H1 (cell line): ENCODE results near the gene ZDHHC20. TPM values are rescaled to one million over a fixed set of nuclear protein-coding genes. Genes with fewer than 3 reads are reported as not detected.

ENCODE experiments used
- CTCF ChIA-PET: fragments of 300-600 bp; sonication (Branson Sonifier 250); formaldehyde crosslinking; loops from one replicate; lab custom pipeline; 2021; ENCODE audit not compliant: partially characterized antibody; lab: Charles Lee
- POLR2A ChIA-PET: fragments of 300-600 bp; sonication (Branson Sonifier 250); formaldehyde crosslinking; loops from one replicate; lab custom pipeline; 2021; ENCODE audit warnings: inconsistent platforms; ENCODE audit not compliant: partially characterized antibody; lab: Charles Lee
- DNase-seq, 2 experiments: peaks; one replicate each; pipeline versions ENCODE4 v3.0.0 to v3.0.0-alpha.2; 2010 to 2022; ENCODE audit warnings: low spot score in 2 of 2, low read depth in 1 of 2, mixed read lengths in 1 of 2
- FAIRE-seq: peaks from 2 replicates; lab custom pipeline; 2011; peaks lifted over from hg19 to GRCh38; lab: Jason Lieb, UNC
- H2AFZ ChIP-seq: 2 replicates; pipeline ENCODE4 v1.8.1; 2012; ENCODE audit warnings: low read length, inconsistent platforms
- H2AK5ac ChIP-seq: 2 replicates; pipeline ENCODE4 v1.6.1; 2013; ENCODE audit warnings: low read depth, low read length
- H2BK120ac ChIP-seq: replicated peaks from 2 replicates; pipeline ENCODE3; 2013; ENCODE audit warnings: low read depth, low read length, inconsistent platforms
- H2BK12ac ChIP-seq: 2 replicates; pipeline ENCODE4 v1.6.1; 2013; ENCODE audit warnings: low read depth, low read length
- H2BK15ac ChIP-seq: 2 replicates; pipeline ENCODE4 v1.6.1; 2013; ENCODE audit warnings: low read length
- H2BK20ac ChIP-seq: 2 replicates; pipeline ENCODE4 v1.6.1; 2013; ENCODE audit warnings: low read length
- H2BK5ac ChIP-seq: 2 replicates; pipeline ENCODE4 v1.6.1; 2013; ENCODE audit warnings: low read depth, low read length
- H3K14ac ChIP-seq: 2 replicates; pipeline ENCODE4 v1.6.1; 2013; ENCODE audit warnings: inconsistent platforms; ENCODE audit not compliant: insufficient read length
- H3K18ac ChIP-seq: 2 replicates; pipeline ENCODE4 v1.6.1; 2013; ENCODE audit warnings: low read length; ENCODE audit errors: extremely low read depth
- H3K23ac ChIP-seq: 2 replicates; pipeline ENCODE4 v1.6.1; 2013; ENCODE audit warnings: inconsistent platforms; ENCODE audit not compliant: insufficient read length
- H3K23me2 ChIP-seq: 2 replicates; pipeline ENCODE4 v1.6.1; 2013; ENCODE audit warnings: low read depth, low read length
- H3K27ac ChIP-seq: 2 replicates; pipeline ENCODE4 v1.6.1; 2011; ENCODE audit warnings: low read depth, low read length, inconsistent platforms
- H3K27me3 ChIP-seq, 4 experiments: replicated peaks in 1 of 4; 1 replicate in 1 of 4; 2 replicates in 3 of 4; pipeline versions ENCODE4 v1.6.1 to v1.8.1; 2011 to 2013; ENCODE audit warnings: low read length in 3 of 4, mild to moderate bottlenecking in 3 of 4, inconsistent platforms in 2 of 4, mixed read lengths in 2 of 4, moderate library complexity in 1 of 4; ENCODE audit not compliant: control insufficient read depth in 3 of 4, insufficient read depth in 3 of 4; ENCODE audit errors: extremely low read depth in 1 of 4
- H3K36me3 ChIP-seq, 4 experiments: 2 replicates each; pipeline versions ENCODE4 v1.6.1 to v1.8.1; 2011 to 2013; ENCODE audit warnings: mild to moderate bottlenecking in 4 of 4, low read length in 3 of 4, moderate library complexity in 2 of 4, control low read depth in 1 of 4, inconsistent platforms in 1 of 4; ENCODE audit not compliant: insufficient read depth in 4 of 4, control insufficient read depth in 2 of 4
- H3K4ac ChIP-seq: replicated peaks from 2 replicates; pipeline ENCODE3; 2013; ENCODE audit warnings: low read length, low read depth, mixed read lengths, inconsistent platforms; ENCODE audit not compliant: insufficient read length
- H3K4me1 ChIP-seq, 4 experiments: replicated peaks in 1 of 4; 1 replicate in 1 of 4; 2 replicates in 3 of 4; pipeline versions ENCODE4 v1.6.1 to v1.8.1; 2011 to 2013; ENCODE audit warnings: low read length in 3 of 4, inconsistent platforms in 2 of 4, mixed read lengths in 1 of 4; ENCODE audit not compliant: insufficient read depth in 4 of 4, control insufficient read depth in 3 of 4
- H3K4me2 ChIP-seq, 2 experiments: 2 replicates each; pipeline versions ENCODE4 v1.6.1 to v1.8.1; 2011 to 2013; ENCODE audit warnings: low read depth in 2 of 2, low read length in 2 of 2, control low read depth in 1 of 2, inconsistent platforms in 1 of 2, mild to moderate bottlenecking in 1 of 2; ENCODE audit not compliant: insufficient read depth in 1 of 2
- H3K4me3 ChIP-seq, 4 experiments: fragments of 200-600, 300-600 bp in 1 of 4; sonication (generic), shearing (Covaris generic), sonication (Bioruptor Twin) in 1 of 4; 2 replicates each; pipeline versions ENCODE4 v1.5.1 to v1.8.1; 2011 to 2016; ENCODE audit warnings: low read length in 4 of 4, low read depth in 3 of 4, control low read depth in 2 of 4, inconsistent platforms in 2 of 4, mild to moderate bottlenecking in 2 of 4, mixed read lengths in 1 of 4, moderate library complexity in 1 of 4; ENCODE audit not compliant: insufficient read depth in 2 of 4; ENCODE audit errors: extremely low read depth in 1 of 4
- H3K56ac ChIP-seq: replicated peaks from 2 replicates; pipeline ENCODE3; 2013; ENCODE audit warnings: low read depth, mild to moderate bottlenecking, mixed read lengths, low read length, inconsistent platforms; ENCODE audit not compliant: insufficient read length
- H3K79me1 ChIP-seq: 2 replicates; pipeline ENCODE4 v1.6.1; 2013; ENCODE audit warnings: low read depth, low read length, control low read depth
- H3K79me2 ChIP-seq, 2 experiments: 2 replicates each; pipeline versions ENCODE4 v1.6.1 to v1.8.1; 2012 to 2013; ENCODE audit warnings: low read length in 2 of 2, mild to moderate bottlenecking in 2 of 2, inconsistent platforms in 1 of 2; ENCODE audit not compliant: insufficient read depth in 2 of 2, control insufficient read depth in 1 of 2
- H3K9ac ChIP-seq, 4 experiments: replicated peaks in 1 of 4; 1 replicate in 1 of 4; 2 replicates in 3 of 4; pipeline versions ENCODE4 v1.6.1 to v1.8.1; 2011 to 2013; ENCODE audit warnings: low read depth in 3 of 4, low read length in 3 of 4, control low read depth in 2 of 4, mild to moderate bottlenecking in 2 of 4, moderate library complexity in 2 of 4, inconsistent platforms in 1 of 4; ENCODE audit errors: extremely low read depth in 1 of 4
- H3K9me3 ChIP-seq, 2 experiments: 2 replicates each; pipeline versions ENCODE4 v1.6.1 to v1.8.1; 2012 to 2013; ENCODE audit warnings: mild to moderate bottlenecking in 2 of 2, moderate library complexity in 2 of 2, control low read depth in 1 of 2, inconsistent platforms in 1 of 2, low read depth in 1 of 2, low read length in 1 of 2, mixed read lengths in 1 of 2; ENCODE audit not compliant: insufficient read depth in 2 of 2
- H4K20me1 ChIP-seq, 2 experiments: replicated peaks in 1 of 2; 2 replicates each; pipeline versions ENCODE3 to v1.8.1; 2011 to 2013; ENCODE audit warnings: inconsistent platforms in 2 of 2, low read length in 2 of 2, mild to moderate bottlenecking in 1 of 2; ENCODE audit not compliant: insufficient read depth in 2 of 2, control insufficient read depth in 1 of 2
- H4K5ac ChIP-seq: 2 replicates; pipeline ENCODE4 v1.6.1; 2013; ENCODE audit warnings: low read length, low read depth, mixed read lengths, inconsistent platforms; ENCODE audit not compliant: insufficient read length
- H4K8ac ChIP-seq: 2 replicates; pipeline ENCODE4 v1.8.0; 2013; ENCODE audit warnings: mild to moderate bottlenecking, moderate library complexity, low read length, inconsistent platforms; ENCODE audit not compliant: insufficient read depth; ENCODE audit errors: extremely low read depth
- H4K91ac ChIP-seq: replicated peaks from 2 replicates; pipeline ENCODE3; 2013; ENCODE audit warnings: low read length, mixed read lengths, inconsistent platforms; ENCODE audit not compliant: insufficient read length
- ATF3 ChIP-seq: IDR thresholded peaks from 2 replicates; pipeline ENCODE4 v1.6.1; 2011; ENCODE audit warnings: low read depth, mild to moderate bottlenecking, low read length; ENCODE audit not compliant: insufficient read depth
- CBX5 ChIP-seq: fragments of 300-800, 300-1000 bp; sonication (generic); IDR thresholded peaks from 2 replicates; pipeline ENCODE4 v1.7.1; 2016; ENCODE audit warnings: antibody characterized with exemption, low read length, low read depth
- CHD2 ChIP-seq: IDR thresholded peaks from 2 replicates; pipeline ENCODE4 v1.6.1; 2012; ENCODE audit warnings: low read length, improper control_type of control experiment
- HDAC2 ChIP-seq, 2 experiments: fragments of 300-600 bp in 1 of 2; sonication (generic) in 1 of 2; IDR thresholded peaks; 2 replicates each; pipeline ENCODE4 v1.6.1; 2011 to 2012; ENCODE audit warnings: low read depth in 2 of 2, low read length in 2 of 2, mild to moderate bottlenecking in 2 of 2, moderate library complexity in 2 of 2, borderline replicate concordance in 1 of 2, inconsistent platforms in 1 of 2
- MAFK ChIP-seq: IDR thresholded peaks from 2 replicates; pipeline ENCODE4 v1.6.1; 2012; ENCODE audit warnings: low read depth, mild to moderate bottlenecking, improper control_type of control experiment, low read length
- POLR2AphosphoS5 ChIP-seq: IDR thresholded peaks from 2 replicates; pipeline ENCODE4 v1.6.1; 2011; ENCODE audit warnings: low read depth, low read length
- RFX5 ChIP-seq: IDR thresholded peaks from 2 replicates; pipeline ENCODE4 v1.6.1; 2011; ENCODE audit warnings: low read depth, low read length, improper control_type of control experiment, borderline replicate concordance
- SIRT6 ChIP-seq: IDR thresholded peaks from one replicate; pipeline ENCODE4 v1.7.1; 2012; ENCODE audit warnings: low read length, inconsistent platforms
- TAF7 ChIP-seq: optimal IDR thresholded peaks from 2 replicates; pipeline ENCODE3; 2011; ENCODE audit warnings: low read depth, mild to moderate bottlenecking, inconsistent platforms, low read length, moderate library complexity, borderline replicate concordance
- TBP ChIP-seq: IDR thresholded peaks from 2 replicates; pipeline ENCODE4 v1.6.1; 2011; ENCODE audit warnings: low read depth, low read length, improper control_type of control experiment
- WGBS, 2 experiments: shearing (Covaris generic) in 1 of 2; methylation state at CpG; one replicate each; pipeline versions ENCODE4 v1.1.6 to v1.1.7; 2013 to 2015; ENCODE audit warnings: low lambda C conversion rate in 2 of 2, mixed read lengths in 2 of 2, inconsistent platforms in 1 of 2, low coverage in 1 of 2, missing lambda C conversion rate in 1 of 2; ENCODE audit not compliant: insufficient replicate concordance in 2 of 2, insufficient coverage in 1 of 2, insufficient read length in 1 of 2; ENCODE audit errors: extremely low coverage in 1 of 2, missing lambda C conversion rate in 1 of 2; 5-methylcytosine and 5-hydroxymethylcytosine counted together
- polyA plus RNA-seq, 7 experiments: library from polyadenylated mRNA; depleted of rRNA in 3 of 7; stranded (reverse) in 5 of 7; unstranded in 2 of 7; fragments of >200 nt in 5 of 7; fragments of 200-250 nt in 2 of 7; gene quantifications; 1 replicate in 5 of 7; 2 replicates in 1 of 7; 4 replicates in 1 of 7; pipeline versions ENCODE4 v1.2.1 to v1.2.3, GENCODE V29; 2011 to 2013; ENCODE audit warnings: missing spikeins in 2 of 7, mixed read lengths in 2 of 7
- total RNA-seq: library from RNA; stranded (reverse); fragmentation: NEBNext Ultra II Directional; extraction: Animal tissue kit (Norgen Biotek cat#: 25700); gene quantifications from 2 replicates; pipeline ENCODE4 v1.2.1, GENCODE V29; 2021

Gene ZDHHC20
- total and polyA plus RNA-seq, 2 of the 8 experiments (the other 6 are each of a cell fraction or from before 2014, with no cell fraction given): 16.4 to 89.0 TPM

GRCh38 chr13:21344662-21345176, 114.4 kb downstream of the ZDHHC20 start:
- no peak overlapping the region for H3K18ac ChIP-seq
- no peak for FAIRE-seq
- WGBS, 2 experiments: 91% methylated on average over 9 of the region's 9 CpGs; no CpG with 5 or more reads in 1 of the 2 experiments
- TF ChIP-seq POLR2AphosphoS5 (no peak), CBX5 (no peak), HDAC2 (IDR thresholded peaks at IDR 0.05; ENCODE audit: borderline replicate concordance in 1 of 2, low read depth in 2 of 2, low read length in 2 of 2) (no peak), SIRT6 (no peak), CHD2 (no peak), ATF3 (no peak), MAFK (no peak), RFX5 (no peak), TBP (no peak), TAF7 (no peak)

More at GRCh38 chr13:21344662-21345176, 114.4 kb downstream of the ZDHHC20 start:
- Histone ChIP-seq H2BK5ac (no peak overlapping the region), H3K36me3 (no peaks in the 10 kb centered on the region), H3K23ac (no peak overlapping the region), H3K56ac (no peak overlapping the region), H3K23me2 (no peaks in the 10 kb centered on the region), H3K9ac (no peak overlapping the region), H3K27me3 (no peaks in the 10 kb centered on the region), H3K79me2 (no peaks in the 10 kb centered on the region), H2BK20ac (no peak overlapping the region), H4K5ac (no peak overlapping the region), H2BK12ac (no peak overlapping the region), H3K14ac (no peak overlapping the region), H3K9me3 (no peaks in the 10 kb centered on the region), H2BK120ac (no peak overlapping the region), H4K8ac (no peak overlapping the region), H2BK15ac (no peak overlapping the region), H2AFZ (no peak overlapping the region), H3K27ac (no peak overlapping the region), H3K79me1 (no peaks in the 10 kb centered on the region), H3K4me1 (peaks cover 0 to 4% (median 0%) of the 10 kb centered on the region in 4 experiments; a peak in 1 of 7 replicates), H3K4me2 (no peak overlapping the region), H3K4ac (no peak overlapping the region), H2AK5ac (no peak overlapping the region), H4K20me1 (no peaks in the 10 kb centered on the region), H3K4me3 (no peak overlapping the region), H4K91ac (no peak overlapping the region)
- DNase-seq: no peak
- ChIA-PET POLR2A (interaction anchor here (1.5 to 2.2 kb wide), 2 partner anchors 11 to 18 kb away, joined by 3 to 6 read pairs; no protein-coding TSS in a partner anchor), CTCF (interaction anchor here (1.3 kb wide), 1 partner anchor 132 kb away, joined by 4 read pairs; no protein-coding TSS in a partner anchor)
